Fibroblast of lung (primary cell): ENCODE measurements around the gene ETAA1. TPM values are rescaled to one million over a fixed set of nuclear protein-coding genes. Genes with fewer than 3 reads are reported as not detected.

ENCODE experiments used
- DNase-seq, 2 donors: peaks; one replicate each; pipeline versions ENCODE4 v3.0.0 to v3.0.0-alpha.2; 2010; ENCODE audit warnings: low read depth in 2 of 2
- H2AFZ ChIP-seq: 2 replicates; pipeline ENCODE4 v1.5.1; 2012; ENCODE audit warnings: low read length, control low read depth, inconsistent platforms
- H3K27ac ChIP-seq: 2 replicates; pipeline ENCODE4 v1.5.1; 2011; ENCODE audit warnings: low read length, control low read depth; ENCODE audit not compliant: insufficient read depth
- H3K27me3 ChIP-seq: 2 replicates; pipeline ENCODE4 v1.5.1; 2011; ENCODE audit warnings: mild to moderate bottlenecking, low read length; ENCODE audit not compliant: control insufficient read depth, insufficient read depth
- H3K36me3 ChIP-seq: 2 replicates; pipeline ENCODE4 v1.5.1; 2011; ENCODE audit warnings: low read length; ENCODE audit not compliant: control insufficient read depth, insufficient read depth
- H3K4me1 ChIP-seq: 2 replicates; pipeline ENCODE4 v1.5.1; 2011; ENCODE audit warnings: low read length; ENCODE audit not compliant: control insufficient read depth, insufficient read depth; ENCODE audit errors: extremely low read depth
- H3K4me2 ChIP-seq: 2 replicates; pipeline ENCODE4 v1.5.1; 2011; ENCODE audit warnings: low read length, control low read depth; ENCODE audit not compliant: insufficient read depth; ENCODE audit errors: extremely low read depth
- H3K4me3 ChIP-seq, 4 experiments: fragments of 200-600 bp in 1 of 4; sonication (generic) in 1 of 4; replicated peaks in 1 of 4; 2 replicates each; pipeline ENCODE4 v1.5.1; 2011 to 2016; ENCODE audit warnings: low read length in 4 of 4, low read depth in 3 of 4, mild to moderate bottlenecking in 3 of 4, control low read depth in 2 of 4, inconsistent platforms in 1 of 4, mixed read lengths in 1 of 4; ENCODE audit not compliant: insufficient read depth in 1 of 4; ENCODE audit errors: control extremely low read depth in 1 of 4
- H3K79me2 ChIP-seq: 2 replicates; pipeline ENCODE4 v1.5.1; 2012; ENCODE audit warnings: mild to moderate bottlenecking, low read length, inconsistent platforms; ENCODE audit not compliant: control insufficient read depth, insufficient read depth
- H3K9ac ChIP-seq: 2 replicates; pipeline ENCODE4 v1.5.1; 2011; ENCODE audit warnings: mild to moderate bottlenecking, low read length, control low read depth; ENCODE audit not compliant: insufficient read depth
- H3K9me3 ChIP-seq: 2 replicates; pipeline ENCODE4 v1.5.1; 2012; ENCODE audit warnings: low read depth, low read length; ENCODE audit not compliant: control insufficient read depth, insufficient read depth
- H4K20me1 ChIP-seq: 2 replicates; pipeline ENCODE4 v1.5.1; 2011; ENCODE audit warnings: low read length; ENCODE audit not compliant: control insufficient read depth, insufficient read depth; ENCODE audit errors: extremely low read depth
- EZH2 ChIP-seq: IDR thresholded peaks from 2 replicates; pipeline ENCODE4 v1.5.1; 2012; ENCODE audit warnings: low read length, control low read depth, mild to moderate bottlenecking; ENCODE audit errors: missing control alignments
- polyA minus RNA-seq: library from RNA; depleted of rRNA, polyadenylated mRNA; stranded (reverse); fragments of >200 nt; gene quantifications from 2 replicates; pipeline ENCODE4 v1.2.3, GENCODE V29; 2011; ENCODE audit warnings: low replicate concordance
- polyA plus RNA-seq, 2 donors: library from polyadenylated mRNA; depleted of rRNA in 1 of 2; stranded (reverse) in 1 of 2; unstranded in 1 of 2; fragments of >200 nt; gene quantifications; 2 replicates each; pipeline ENCODE4 v1.2.1, GENCODE V29; 2011 to 2012; ENCODE audit warnings: missing spikeins in 1 of 2
- total RNA-seq: library from RNA; depleted of rRNA; stranded (reverse); fragments of >200 nt; gene quantifications from 2 replicates; pipeline ENCODE4 v1.2.1, GENCODE V29; 2014
- TF ChIP-seq, protein P1 (sequence below), 2 donors: IDR thresholded peaks in 1 of 2; conservative IDR thresholded peaks in 1 of 2; 1 replicate in 1 of 2; 2 replicates in 1 of 2; pipeline ENCODE4 v1.5.1; 2011 to 2012; ENCODE audit warnings: low read length in 2 of 2, control low read depth in 1 of 2, inconsistent platforms in 1 of 2, low read depth in 1 of 2, mild to moderate bottlenecking in 1 of 2

The ETAA1 gene
- total RNA-seq (19.2 and 19.3 TPM in 2 replicates), polyA plus RNA-seq (14.0 and 14.1 TPM in 2 replicates), polyA minus RNA-seq (0.19 and 0.39 TPM in 2 replicates)
- polyA plus RNA-seq (2012): 7.6 and 8.2 TPM in 2 replicates

DNA sequence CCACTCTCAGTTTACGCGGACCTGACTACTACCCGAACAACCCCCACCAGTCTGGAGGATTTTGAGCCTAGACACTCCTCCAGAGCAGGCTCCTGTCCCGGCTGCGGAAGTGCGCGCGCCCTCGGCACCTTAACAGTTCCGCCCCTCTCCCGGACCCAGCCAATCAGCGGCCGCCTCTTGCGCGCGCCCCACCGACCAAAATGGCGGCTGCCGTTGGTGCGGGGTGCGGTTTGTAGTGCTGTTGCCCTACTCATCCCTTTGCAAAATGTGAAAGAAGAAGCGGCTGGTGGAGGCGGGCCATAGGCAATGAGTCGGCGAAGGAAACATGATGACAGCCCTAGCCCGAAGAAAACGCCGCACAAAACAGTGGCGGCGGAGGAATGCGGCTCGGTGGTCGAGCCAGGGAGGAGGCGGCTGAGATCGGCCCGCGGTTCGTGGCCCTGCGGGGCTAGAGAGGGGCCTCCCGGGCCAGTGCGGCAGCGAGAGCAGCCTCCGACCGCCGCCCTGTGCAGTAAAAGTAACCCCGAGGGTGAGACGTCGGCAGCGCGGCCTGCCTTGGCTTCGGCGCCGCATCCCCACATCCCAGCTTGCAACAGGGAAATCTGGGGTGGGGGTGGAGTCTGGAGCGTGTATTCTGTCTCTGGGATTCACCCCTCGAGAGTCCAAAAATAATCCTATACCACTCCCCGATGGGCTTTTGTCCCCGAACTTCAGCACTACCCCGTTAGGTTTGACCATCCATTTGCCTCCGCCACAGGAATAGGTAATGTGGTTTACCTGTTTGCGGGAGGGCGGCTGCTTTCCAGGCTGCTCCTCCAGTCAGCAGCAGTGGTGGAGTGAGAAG, at the start of gene ETAA1:
Gene ETAA1 (plus strand): TSS at position 191 of the 844 bp plus-strand sequence. CDS start 116 bp downstream, at position 307.
- Histone ChIP-seq H3K4me2 (peak within 1 kb of the TSS; percentile 93), H4K20me1 (no peaks in the 10 kb centered on the region), H3K9me3 (no peaks in the 10 kb centered on the region), H3K4me1 (peaks cover 19% of the 10 kb centered on the region), H3K36me3 (no peaks in the 10 kb centered on the region), H3K27me3 (no peaks in the 10 kb centered on the region), H3K9ac (peak within 1 kb of the TSS; percentile 98), H3K79me2 (peaks cover 15% of the 10 kb centered on the region), H3K27ac (peak within 1 kb of the TSS; percentile 94), H3K4me3 (peak within 1 kb of the TSS; percentile 79 to 96 (median 84)), H2AFZ (peak within 1 kb of the TSS; percentile 73)
- DNase-seq: peak; percentile 88 to 92
- TF ChIP-seq, protein P1, sequence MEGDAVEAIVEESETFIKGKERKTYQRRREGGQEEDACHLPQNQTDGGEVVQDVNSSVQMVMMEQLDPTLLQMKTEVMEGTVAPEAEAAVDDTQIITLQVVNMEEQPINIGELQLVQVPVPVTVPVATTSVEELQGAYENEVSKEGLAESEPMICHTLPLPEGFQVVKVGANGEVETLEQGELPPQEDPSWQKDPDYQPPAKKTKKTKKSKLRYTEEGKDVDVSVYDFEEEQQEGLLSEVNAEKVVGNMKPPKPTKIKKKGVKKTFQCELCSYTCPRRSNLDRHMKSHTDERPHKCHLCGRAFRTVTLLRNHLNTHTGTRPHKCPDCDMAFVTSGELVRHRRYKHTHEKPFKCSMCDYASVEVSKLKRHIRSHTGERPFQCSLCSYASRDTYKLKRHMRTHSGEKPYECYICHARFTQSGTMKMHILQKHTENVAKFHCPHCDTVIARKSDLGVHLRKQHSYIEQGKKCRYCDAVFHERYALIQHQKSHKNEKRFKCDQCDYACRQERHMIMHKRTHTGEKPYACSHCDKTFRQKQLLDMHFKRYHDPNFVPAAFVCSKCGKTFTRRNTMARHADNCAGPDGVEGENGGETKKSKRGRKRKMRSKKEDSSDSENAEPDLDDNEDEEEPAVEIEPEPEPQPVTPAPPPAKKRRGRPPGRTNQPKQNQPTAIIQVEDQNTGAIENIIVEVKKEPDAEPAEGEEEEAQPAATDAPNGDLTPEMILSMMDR (conservative IDR thresholded peaks at IDR 0.05 in 1 of 2, IDR thresholded peaks at IDR 0.05 in 1 of 2; ENCODE audit: low read depth in 1 of 2, low read length in 2 of 2): no peak
- TF ChIP-seq EZH2: no peak

DNA sequence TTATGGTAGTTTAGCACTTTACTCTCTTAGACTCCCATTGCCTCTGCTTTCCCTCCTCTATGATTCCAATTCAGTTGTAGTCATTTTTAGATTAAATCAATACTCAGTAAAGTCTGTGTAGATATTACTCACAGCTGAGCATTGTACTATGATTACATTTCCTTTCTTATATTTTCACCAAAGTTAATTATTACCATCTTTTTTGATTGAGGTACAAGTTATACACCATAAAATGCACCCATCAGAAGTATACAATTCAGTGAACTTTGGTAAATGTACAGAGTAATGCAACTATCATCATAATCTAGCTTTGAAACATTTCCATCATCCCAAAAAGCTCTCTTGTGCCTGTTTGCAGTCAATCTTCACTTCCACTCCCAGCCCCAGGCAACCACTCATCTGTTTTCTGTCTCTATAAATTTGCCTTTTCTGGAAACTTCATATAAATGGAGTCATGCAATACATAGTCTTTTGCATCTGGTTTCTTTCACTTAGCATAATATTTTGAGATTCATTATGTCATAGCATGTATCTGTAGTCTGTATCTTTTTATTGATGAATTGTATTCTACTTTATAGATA, 30.2 kb upstream of the ETAA1 start:
- no peak overlapping the region for H3K27ac ChIP-seq
- no peaks in the 10 kb centered on the region for H3K79me2 ChIP-seq
- no peaks in the 10 kb centered on the region for H3K36me3 ChIP-seq
- H2AFZ ChIP-seq: no peak overlapping the region
- no peaks in the 10 kb centered on the region for H4K20me1 ChIP-seq
- H3K4me2 ChIP-seq: no peak overlapping the region
- DNase-seq: no peak
- no peaks in the 10 kb centered on the region for H3K27me3 ChIP-seq
- no peaks in the 10 kb centered on the region for H3K9me3 ChIP-seq
- no peaks in the 10 kb centered on the region for H3K4me1 ChIP-seq
- H3K9ac ChIP-seq: no peak overlapping the region
- TF ChIP-seq, protein P1 (conservative IDR thresholded peaks at IDR 0.05 in 1 of 2, IDR thresholded peaks at IDR 0.05 in 1 of 2; ENCODE audit: low read depth in 1 of 2, low read length in 2 of 2): no peak
- TF ChIP-seq EZH2: no peak
- no peak overlapping the region for H3K4me3 ChIP-seq

DNA sequence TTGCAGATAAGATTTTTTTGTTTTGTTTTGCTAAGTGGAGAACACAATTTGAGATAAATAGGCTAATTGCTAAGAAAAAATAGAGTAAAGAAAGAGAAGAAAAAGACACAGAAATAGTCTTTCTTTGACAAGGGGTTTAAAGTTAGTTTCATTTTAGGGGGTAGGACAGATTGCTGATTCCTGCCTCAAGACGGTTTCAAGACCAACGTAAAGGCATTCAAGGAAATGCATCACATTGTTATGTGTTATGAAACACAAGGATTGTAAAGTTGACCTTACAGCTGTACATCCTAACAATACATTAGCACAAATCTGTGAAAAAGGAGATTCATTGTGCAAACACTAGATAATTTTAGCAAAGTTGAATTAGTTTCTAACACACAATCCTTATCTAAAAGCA, 22.7 kb upstream of the ETAA1 start:
- no peak overlapping the region for H3K9ac ChIP-seq
- peak overlapping the region; percentile 28 to 54 (median 36) for H3K4me3 ChIP-seq
- H3K9me3 ChIP-seq: no peaks in the 10 kb centered on the region

More for the DNA sequence above, 22.7 kb upstream of the ETAA1 start:
- H3K4me2 ChIP-seq: peak overlapping the region; percentile 88
- peaks cover 6% of the 10 kb centered on the region for H3K4me1 ChIP-seq
- H3K27me3 ChIP-seq: no peaks in the 10 kb centered on the region
- no peak overlapping the region for H3K27ac ChIP-seq
- peak overlapping the region; percentile 83 for H2AFZ ChIP-seq
- no peaks in the 10 kb centered on the region for H3K36me3 ChIP-seq
- peak in 1 of 2 donors; percentile 34 for DNase-seq
- H3K79me2 ChIP-seq: no peaks in the 10 kb centered on the region
- H4K20me1 ChIP-seq: no peaks in the 10 kb centered on the region
- no peak for TF ChIP-seq EZH2
- TF ChIP-seq, protein P1 (conservative IDR thresholded peaks at IDR 0.05 in 1 of 2, IDR thresholded peaks at IDR 0.05 in 1 of 2; ENCODE audit: low read depth in 1 of 2, low read length in 2 of 2): no peak
